Measurements from ENCODE around the gene GMDS.

The GMDS gene

DNA sequence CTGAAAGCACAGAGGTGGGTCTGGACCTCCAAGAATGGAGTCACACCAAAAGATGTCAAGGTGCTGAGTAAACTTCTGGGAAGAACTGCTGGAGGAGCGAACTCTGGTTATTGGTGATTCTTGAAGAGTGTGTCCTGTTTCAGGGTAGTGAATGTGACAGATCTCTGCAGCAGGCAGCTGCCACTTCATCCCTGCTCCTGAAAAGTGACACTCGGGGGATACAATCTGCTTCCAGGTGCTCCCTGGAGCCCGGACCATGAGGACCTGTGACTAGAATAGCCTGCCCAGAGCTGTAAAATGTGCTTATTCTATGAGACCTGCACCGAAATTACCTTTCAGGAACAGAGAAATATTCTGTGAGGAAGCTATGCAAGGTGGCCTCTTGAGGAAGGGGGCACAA is 444.6 kb downstream of the GMDS start:
- DNase-seq (ENCODE audit: low spot score), result no peak

DNA sequence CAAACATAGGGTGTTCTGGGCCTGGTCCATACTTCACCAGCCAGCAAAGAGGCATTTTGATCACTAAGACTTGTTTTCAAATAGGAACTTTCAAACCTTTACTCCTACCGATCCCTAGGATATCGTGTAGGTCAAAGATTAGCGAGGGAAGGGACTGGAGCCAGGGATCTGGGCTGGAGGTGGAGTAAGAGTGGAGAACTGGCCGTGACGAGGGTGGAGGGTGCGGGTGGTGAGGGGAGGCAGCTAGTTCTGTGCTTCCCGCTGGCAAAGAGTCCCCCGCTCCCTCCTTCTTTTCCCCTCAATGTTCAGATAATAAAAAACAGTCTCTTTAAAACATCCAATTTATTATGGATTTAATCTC is 446.5 kb downstream of the GMDS start:
- DNase-seq (ENCODE audit: low spot score), result no peak

DNA sequence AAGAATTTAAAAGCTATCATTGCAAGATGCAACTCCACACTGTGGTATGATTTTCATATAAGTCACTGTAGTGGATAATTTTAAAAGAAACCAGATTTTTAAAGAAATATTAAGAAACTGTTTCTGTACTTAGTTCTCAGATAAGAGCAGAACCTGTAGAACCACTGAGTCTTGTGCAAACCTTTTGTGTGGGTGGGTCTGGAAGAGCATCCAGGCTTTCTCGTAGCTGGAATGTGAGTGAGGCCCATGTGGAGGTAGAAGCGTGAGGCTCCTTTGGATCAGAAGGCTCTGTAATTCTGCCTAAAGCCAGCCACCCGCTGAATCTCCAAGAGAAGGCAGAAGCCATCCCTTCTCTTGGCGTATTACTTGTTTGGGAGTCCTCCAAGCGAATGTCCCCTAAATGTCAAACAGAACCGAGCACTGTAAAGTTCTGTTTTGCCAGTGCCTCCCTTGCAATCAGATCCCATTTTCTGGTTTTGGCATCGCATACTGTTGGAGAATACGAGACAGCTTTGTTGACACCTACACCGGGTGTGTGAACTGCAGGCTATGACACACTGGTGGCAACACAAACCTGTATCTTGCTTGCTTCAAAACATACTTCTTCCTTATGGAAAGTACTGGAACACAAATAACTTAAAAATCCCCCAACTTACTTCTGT is 447.0 kb downstream of the GMDS start:
- DNase-seq (ENCODE audit: low spot score), result no peak

DNA sequence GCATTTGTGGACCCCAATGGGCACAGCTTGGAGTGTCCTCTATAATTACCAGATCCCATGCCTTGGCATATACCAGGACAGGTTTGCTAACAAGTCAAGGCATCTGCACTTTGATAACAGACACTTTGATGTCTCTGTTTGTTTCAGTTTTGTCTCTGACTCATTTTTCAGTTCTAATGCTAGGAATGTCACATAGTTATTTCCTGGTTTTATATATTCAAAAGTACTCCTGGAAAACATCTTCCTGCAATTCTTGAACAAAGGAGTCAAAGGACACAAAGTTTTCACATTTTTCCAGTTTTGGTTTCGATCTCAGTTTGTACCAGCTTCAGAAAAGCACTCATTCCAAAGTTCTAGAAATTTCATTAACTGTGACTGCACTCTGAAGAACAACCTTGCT is 447.6 kb downstream of the GMDS start:
- DNase-seq (ENCODE audit: low spot score), result no peak

DNA sequence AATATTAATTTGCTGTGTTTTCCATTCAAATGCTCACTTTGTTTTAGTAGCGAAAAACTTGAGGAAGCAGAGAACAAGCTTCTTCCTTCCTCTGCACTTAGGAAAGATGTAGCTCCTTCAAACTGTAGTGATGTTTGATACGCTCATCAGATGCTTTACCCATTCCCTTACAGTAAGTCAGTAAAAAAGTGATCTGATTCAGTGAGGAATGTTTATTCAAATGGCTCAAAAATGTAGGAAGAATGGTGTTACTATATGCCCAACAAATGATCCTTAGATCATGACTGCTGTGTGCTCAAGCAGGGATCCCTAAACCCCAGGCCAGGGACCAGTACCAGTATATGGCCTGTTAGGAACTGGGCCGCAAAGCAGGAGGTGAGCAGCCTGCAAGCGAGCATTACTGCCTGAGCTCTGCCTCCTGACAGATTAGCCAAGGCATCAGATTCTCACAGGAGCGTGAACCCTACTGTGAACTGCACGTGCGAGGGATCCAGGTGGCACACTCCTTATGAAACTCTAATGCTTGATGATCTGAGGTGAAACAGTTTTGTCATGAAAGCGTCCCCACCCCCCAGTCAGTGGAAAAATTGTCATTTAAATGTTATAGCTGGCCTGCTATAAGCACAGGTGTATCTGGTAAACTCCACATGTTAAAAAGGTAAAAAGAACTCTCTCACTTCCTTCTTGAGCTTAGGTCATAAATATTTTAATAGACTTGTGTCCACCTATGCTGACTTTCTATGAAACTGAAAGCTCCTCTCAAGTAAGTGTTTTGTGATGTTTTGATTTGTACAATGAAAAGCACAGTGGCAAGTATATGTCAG is 448.5 kb downstream of the GMDS start:
- DNase-seq (ENCODE audit: low spot score), result no peak

DNA sequence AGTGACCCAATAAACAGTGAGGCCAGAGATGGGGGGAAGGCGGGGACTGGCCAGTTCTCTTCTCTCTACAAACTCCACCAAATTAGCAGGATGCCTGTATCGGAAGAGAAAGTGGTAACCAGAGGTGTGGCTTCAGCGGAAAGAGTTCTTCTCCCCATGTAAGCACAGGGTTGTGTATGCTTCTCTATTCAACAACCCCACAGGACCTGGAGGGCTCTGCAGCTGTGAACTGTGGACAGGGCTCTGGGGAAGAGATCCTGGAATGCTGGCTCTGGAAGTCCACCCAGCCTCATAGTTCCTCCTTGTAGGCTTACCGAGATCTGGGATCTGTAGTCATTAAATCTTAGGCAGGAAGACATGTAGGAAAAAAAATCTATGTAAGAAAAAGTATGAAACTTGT is 449.5 kb downstream of the GMDS start:
- DNase-seq (ENCODE audit: low spot score), result no peak

DNA sequence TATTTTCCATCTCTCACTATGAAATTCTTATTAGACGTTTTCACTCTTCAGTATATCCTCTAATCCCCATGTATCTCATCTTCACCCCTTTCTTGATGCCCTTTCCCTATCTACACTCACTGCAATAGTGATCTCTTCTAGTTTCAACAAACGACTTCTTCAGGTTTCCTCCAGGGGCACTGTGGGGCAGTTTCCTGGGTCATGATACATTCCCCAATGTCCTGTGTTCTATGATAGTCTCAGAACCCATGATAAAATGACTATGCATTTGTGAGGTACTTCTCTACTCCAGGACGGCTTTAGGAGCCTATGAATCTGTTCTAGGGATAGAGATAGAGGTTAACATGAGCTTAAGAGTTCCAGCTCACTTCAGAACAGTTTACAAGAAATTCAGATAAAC is 452.4 kb downstream of the GMDS start:
- peak; percentile 9 for DNase-seq (ENCODE audit: low spot score)

DNA sequence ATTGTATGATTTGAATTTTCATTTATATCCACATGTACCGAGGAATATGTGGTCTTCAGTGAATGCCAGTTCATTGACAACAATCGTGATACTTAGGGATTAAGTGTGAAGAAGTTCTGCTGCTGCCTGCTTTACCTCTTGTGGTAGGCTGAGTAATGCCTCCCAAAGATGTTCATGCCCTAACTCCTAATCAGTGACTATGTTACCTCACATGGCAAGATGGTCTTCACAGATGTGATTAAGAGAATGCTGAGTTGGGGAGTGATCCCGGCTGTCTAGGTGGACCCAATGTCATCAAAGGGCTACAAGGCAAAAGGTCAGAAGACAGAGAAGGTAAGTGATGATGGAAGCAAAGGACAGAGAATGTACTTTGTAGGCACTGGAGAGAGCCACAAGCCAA is 454.7 kb downstream of the GMDS start:
- no peak for DNase-seq (ENCODE audit: low spot score)

DNA sequence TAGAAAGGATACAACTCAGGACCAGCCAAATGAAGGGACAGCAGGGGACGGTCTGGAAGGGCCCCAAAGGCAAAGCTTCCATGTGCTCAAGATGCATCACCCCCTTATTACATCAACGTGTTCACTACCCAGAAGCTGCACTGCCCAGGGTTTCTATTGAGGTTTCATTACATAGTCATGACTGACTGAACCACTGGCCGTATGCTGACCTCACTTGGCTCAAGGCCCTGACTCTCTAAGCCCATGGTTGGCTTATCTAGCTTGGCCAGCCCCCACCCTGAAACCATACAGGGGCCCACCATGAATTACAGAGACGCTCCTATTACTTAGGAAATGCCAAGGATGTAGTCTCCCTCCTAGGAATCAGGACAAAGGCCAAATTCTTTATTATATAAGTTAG is 456.3 kb downstream of the GMDS start:
- DNase-seq (ENCODE audit: low spot score), result no peak

DNA sequence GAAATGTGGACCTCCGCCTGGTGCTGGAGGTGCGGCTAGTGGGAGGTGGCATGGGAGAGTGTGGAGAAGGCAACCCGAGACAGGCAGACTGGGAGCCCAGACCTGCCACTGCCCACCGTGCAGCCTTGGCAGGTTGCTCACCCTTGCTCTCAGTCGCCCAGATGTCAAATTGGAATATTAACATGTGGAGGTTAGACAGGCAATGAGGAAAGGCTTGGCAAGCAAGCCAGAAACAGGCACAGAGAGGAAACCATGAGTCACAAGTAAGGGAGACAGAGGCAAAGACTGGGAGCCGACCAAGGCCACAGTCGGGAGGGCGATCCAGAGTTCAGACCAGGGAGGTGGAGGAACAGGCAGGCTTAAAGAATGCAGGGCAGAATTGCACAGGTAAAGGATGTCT is 457.5 kb downstream of the GMDS start:
- no peak for DNase-seq (ENCODE audit: low spot score)

DNA sequence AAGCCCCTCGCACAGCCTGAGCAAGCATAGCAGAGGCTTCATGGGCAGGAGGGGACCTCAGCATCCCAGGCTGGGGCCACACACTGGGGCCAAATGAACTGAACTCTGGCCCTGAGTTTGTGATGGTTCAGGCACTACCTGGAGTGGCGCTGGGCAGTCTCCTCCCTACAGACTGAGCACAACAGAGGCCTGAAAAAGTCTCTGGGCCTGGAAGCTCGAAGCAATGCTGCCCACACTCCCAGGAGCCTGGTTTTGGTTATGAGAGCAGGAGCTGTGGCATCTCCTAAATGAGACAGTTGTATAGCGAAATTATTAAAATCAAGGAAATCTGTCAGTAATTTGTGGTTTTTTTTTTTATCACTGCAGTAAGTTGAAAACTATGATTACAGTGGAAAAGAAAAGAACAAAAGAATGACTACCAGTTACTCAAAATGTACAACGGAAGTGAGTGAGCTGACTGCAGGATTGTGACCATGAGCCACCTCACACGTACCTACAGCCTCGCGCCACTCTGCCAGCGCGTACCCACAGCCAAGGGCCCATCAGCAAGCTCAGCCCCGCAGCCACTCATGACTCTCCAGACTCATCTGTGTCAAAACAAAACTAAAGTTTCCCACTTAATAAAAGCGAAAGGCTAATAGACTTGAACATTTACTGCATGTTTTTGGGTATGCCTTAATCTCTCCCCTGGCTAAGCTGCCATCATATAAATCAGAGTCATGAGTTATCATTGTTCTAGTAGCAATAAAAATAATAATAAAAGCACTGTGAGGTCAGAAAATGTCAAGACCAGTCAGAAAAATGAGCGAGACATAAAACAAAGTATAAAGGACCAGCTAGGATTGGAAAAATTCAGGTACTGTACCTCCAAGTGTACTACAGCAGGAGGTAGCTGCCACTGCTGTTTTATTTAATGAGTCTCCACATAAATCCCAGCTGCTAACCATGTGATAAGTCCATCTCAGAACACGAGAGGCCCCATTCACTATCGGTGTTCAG is 458.7 kb downstream of the GMDS start:
- no peak for DNase-seq (ENCODE audit: low spot score)

DNA sequence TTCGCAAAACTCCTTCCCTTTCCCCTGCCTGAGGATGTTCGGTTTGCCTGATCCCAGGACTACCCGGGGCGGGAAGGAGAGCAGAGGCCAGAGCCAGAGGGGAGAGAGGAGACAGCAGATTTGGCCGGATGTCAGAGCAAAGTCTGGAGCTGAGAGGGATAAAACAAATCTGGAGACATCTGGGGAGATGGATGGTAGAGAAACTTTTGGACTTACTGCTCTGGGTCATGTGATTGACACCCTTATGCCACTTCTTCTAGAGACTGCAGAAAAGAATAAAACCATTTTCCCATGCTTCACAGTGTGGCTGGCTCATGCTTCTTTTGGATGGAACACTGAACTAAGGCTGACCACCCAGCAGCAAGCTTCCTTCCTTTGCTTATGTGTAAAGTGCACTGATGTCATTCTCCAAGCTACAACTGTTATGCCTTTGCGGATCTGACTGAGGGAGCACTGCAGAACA is 461.0 kb downstream of the GMDS start:
- DNase-seq (ENCODE audit: low spot score), result no peak

DNA sequence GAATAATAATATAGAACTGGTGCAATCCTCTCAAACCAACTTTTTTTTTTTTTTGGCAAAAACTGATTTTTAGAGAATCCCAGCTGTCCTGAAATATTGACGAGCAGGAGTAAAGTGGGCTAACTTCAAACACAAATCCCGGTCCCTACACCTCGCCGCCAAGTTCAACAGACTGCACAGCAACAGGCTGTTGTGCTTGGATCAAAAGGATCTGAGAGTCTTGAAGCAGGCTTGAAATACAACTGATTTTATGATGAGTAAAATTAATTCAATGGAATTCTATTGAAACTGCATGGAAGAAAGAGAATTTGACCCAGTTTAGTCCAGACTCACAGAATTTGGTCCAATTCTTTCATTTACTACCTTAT is 463.6 kb downstream of the GMDS start:
- no peak for DNase-seq (ENCODE audit: low spot score)

DNA sequence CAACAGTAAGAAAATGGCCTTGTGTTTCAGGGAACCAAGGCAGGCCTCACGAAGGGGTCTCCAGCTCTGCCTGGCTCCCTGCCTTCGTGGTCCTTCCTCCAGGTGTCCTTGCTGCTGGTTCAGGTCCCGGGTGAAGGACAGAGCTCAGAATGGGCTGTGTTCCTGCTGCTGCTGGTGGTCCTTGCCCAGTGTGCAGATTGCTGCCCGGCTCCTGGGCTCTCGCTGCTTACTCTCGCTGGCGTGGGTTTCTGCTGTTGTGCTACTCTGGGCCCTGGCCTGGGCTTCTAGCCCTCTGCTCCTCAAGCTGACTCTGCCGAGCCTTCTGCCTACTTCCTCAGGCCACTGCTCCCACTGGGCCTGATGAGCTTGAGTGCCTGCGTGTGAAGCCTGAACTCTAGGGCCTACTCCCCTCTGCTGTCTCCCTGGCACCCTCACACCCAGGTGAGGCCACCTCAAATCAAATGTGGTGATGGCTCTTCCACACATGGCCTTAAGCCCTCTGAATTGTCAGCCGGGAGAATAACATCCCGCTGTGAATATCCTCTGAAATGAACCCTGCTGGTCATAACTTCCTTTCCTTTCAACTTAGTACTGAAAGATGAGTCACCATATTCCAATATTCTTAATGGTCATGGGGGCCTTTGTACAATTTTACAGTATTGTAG is 464.1 kb downstream of the GMDS start:
- no peak for DNase-seq (ENCODE audit: low spot score)

DNA sequence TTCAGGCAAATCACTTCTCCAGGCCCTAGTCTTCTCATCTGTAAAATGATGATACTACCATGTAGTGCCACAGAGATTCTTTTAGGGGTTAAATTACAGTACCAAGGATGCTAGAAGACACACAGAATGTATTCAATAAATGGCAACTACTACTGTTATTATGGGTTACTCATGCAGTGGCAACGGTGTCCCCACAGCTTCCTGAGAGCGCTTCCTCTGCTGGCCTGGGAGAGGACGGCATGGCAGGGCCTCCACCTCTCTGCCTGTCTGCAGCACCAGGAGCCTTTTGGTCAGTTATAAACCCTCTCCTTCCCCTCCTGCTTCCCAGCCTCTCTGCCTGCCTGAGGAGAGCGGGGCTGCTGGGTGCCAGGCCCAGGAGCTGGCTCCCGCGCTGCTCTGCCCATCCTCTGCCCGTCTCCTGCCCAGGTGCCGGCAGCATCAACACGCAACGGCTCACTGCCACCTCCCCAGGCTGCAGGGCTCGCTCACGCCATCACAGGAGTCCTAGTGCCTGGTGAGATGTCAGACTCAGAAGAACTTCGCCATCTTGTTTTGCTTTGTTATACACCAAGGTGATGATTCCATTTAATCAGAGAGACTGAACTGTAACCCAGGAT is 465.0 kb downstream of the GMDS start:
- no peak for DNase-seq (ENCODE audit: low spot score)

DNA sequence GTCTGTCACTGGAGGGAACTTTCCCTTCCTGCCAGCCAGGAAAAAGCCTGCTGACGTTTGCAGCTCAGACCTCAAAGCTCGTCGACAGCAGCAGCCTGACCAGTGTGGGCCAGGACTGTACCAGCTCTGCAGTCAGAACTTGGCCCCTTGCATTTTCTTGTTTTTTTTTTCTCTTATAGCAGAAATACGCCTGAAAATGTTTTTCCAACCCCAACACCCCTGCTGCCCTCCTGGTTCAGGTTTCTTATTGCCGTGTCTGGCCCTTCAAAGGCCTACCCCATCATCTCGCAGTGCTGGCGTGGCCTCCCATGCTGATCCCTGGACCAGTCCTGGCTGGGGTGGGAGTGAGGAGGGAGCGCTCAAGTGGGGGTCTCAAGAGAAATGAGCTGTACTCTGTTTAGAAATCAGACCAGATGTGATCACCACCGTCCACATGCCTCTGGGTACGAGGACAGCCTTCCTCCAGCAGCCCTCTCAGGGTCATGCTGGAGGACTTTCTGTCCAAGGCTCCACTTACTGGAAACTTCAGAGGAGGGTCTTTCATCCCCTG is 466.6 kb downstream of the GMDS start:
- no peak for DNase-seq (ENCODE audit: low spot score)

DNA sequence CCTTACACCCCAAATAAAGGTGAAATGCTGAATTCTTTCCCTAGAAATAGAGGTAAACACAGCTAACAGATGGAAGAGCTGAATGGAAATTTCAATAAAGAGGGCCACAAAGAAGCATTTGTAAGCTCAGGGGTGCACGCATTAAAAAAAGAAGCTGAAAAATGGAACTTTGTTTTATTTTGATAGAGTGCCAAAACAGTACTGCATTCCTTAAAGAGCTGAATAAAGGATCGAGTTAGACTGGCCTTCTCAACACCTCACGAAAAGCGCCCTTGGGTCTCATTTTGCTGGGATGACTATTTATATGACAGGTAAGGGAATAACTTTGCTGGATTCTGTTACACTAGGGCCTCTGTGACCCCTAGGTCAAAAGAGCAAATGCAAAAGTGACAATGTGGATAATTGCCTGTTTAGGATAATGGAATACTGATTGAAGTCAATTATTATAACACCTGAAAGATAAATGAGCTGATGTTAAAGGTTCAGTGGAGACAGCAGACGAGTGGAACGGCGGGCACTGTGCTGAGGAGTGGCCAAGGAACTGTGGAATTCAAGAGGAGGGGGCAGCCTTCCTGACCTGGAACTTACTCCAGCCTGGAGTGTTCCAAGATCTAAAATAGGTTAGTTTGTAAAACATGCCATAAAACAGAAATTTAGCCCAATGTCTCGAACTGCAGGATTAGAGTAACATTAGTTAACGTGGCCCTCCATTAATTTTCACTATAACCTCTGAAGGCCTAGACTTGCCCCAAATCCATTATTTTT is 467.3 kb downstream of the GMDS start:
- DNase-seq (ENCODE audit: low spot score), result no peak

DNA sequence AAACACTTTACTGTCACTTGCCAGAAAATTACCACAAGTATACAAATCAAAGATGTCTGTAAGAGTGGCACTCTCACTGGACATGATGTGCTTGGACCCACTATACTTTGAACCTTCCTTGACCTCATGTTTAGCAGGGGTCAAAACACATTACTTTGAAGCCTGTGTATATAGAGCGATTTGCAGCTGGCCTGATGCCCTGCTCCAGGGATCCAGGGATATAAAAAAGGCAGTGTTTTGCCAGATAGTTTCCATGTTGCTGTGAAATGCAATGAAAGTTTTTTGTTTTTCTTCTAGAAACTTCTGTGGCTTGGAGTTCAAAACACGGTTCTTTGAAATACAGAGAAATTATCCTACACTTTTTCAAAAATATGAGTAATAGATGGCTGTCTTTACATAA is 470.0 kb downstream of the GMDS start:
- no peak for DNase-seq (ENCODE audit: low spot score)

DNA sequence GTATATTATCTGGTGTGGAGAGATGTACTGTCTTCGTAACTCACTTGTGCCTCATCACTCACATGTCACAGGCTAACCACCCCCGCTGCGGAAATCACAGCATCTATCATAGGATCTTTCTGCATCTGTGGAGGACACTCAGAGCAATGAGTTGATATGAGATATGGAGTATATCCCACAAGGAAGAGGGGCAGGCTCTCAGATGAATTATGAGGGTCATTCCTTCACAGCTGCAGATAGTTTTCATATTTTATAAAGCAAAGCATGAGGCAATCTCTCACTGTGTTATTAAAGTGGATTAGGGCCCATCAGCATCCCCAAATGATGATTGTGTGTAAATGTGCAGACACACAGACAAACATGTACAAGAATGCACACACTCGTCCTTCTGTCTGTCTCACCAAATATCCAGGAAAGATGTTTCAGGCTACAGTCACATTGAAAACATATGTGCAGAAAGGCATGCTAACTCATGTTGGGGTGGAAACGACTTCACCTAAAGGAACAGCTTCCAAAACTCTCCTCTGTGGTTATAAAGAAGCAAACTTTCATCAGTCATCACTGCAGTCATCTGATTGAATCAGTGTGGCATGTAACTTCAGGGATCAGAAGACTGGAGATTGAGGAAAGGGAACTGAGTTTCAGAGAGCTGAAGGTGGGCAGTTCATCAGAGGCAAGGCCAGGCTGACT is 471.0 kb downstream of the GMDS start:
- DNase-seq (ENCODE audit: low spot score), result no peak

DNA sequence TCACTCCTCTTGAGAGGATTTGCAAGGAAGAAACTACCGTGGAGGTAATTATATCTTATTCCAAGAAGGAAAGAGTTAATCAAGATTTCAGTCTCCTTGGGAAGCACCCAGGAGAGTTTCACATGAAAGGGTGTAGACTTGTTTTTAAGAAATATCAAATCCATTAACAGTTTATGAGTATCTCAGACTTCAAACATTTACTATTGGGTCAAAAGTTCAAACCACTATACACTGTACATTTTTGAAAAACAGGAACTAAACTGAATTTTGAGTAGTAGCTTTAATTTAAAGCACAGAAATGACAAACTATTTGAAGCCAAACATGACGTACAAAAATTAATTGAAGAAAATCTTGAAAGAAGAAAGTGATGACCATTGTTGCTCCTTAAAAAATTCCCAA is 471.7 kb downstream of the GMDS start:
- DNase-seq (ENCODE audit: low spot score), result no peak
